Upper lobe of right lung (tissue), 1 donor: ENCODE measurements around the gene PABPN1L. TPM values are rescaled to one million over a fixed set of nuclear protein-coding genes. Genes with fewer than 3 reads are reported as not detected.
"Not testable (repeated sequence)": the region's sequence is repeated elsewhere in the genome, so short reads cannot be mapped to it uniquely, and the experiment has no call there.

ENCODE experiments used
- ATAC-seq: fragments of 200-7000 bp; cut with Tn5 transposase; one replicate; pipeline ENCODE4 v1.9.1; 2020; ENCODE audit warnings: mild to moderate bottlenecking, moderate library complexity
- DNase-seq: peaks from one replicate; pipeline ENCODE4 v3.0.0-alpha.2; 2020
- H3K27ac ChIP-seq: fragments of 200-600 bp; one replicate; pipeline ENCODE4 v1.8.0; 2022
- H3K27me3 ChIP-seq: fragments of 200-600 bp; one replicate; pipeline ENCODE4 v1.8.0; 2022; ENCODE audit warnings: mild to moderate bottlenecking
- H3K36me3 ChIP-seq: fragments of 200-600 bp; one replicate; pipeline ENCODE4 v1.8.0; 2022
- H3K4me1 ChIP-seq: fragments of 200-600 bp; one replicate; pipeline ENCODE4 v1.8.0; 2022
- H3K4me3 ChIP-seq: fragments of 200-600 bp; one replicate; pipeline ENCODE4 v1.8.0; 2022; ENCODE audit warnings: mild to moderate bottlenecking
- H3K9me3 ChIP-seq: fragments of 200-600 bp; one replicate; pipeline ENCODE4 v1.8.0; 2022
- CTCF ChIP-seq: fragments of 200-600 bp; IDR thresholded peaks from one replicate; pipeline ENCODE4 v1.8.0; 2022; ENCODE audit warnings: antibody characterized with exemption
- intact Hi-C: fragments of 100-400 bp; cut with DNase I; formaldehyde crosslinking; loops from one replicate; pipeline ENCODE4 v1.11.0; 2022
- total RNA-seq: library from RNA; stranded (reverse); fragmentation: NEBNext Ultra II Directional; extraction: Animal tissue kit (Norgen Biotek cat#: 25700); gene quantifications from one replicate; pipeline ENCODE4 v1.2.1, GENCODE V29; 2021
- donor health status: DM: no; HTN: yes; CAD: no; lungs with severe emphysema.

Gene PABPN1L
- total RNA-seq, 1 donor from 2014 or later: not detected

- H3K4me3 ChIP-seq: no peak overlapping the region
- no peaks in the 10 kb centered on the region for H3K9me3 ChIP-seq
- no peaks in the 10 kb centered on the region for H3K36me3 ChIP-seq
- no peak for TF ChIP-seq CTCF
- intact Hi-C loops: no loop called here
- no peak for DNase-seq
- no peaks in the 10 kb centered on the region for H3K27me3 ChIP-seq
- H3K27ac ChIP-seq: no peak overlapping the region
- no peak for ATAC-seq
- H3K4me1 ChIP-seq: no peaks in the 10 kb centered on the region
Observed at GRCh38 chr16:88894681-88895300, 28.3 kb upstream of the PABPN1L start.

GRCh38 chr16:88894266-88894665, 27.8 kb upstream of the PABPN1L start:
- H3K4me3 ChIP-seq, H3K36me3 ChIP-seq, intact Hi-C loops, H3K9me3 ChIP-seq, DNase-seq, H3K27me3 ChIP-seq, H3K4me1 ChIP-seq, H3K27ac ChIP-seq, ATAC-seq: not testable (repeated sequence)

GRCh38 chr16:88893127-88893968, 26.9 kb upstream of the PABPN1L start:
- ATAC-seq (no peak), DNase-seq (no peak)
- H3K27ac ChIP-seq: no peak overlapping the region
- no peaks in the 10 kb centered on the region for H3K9me3 ChIP-seq
- H3K36me3 ChIP-seq: no peaks in the 10 kb centered on the region
- no peaks in the 10 kb centered on the region for H3K4me1 ChIP-seq
- no peak overlapping the region for H3K4me3 ChIP-seq
- H3K27me3 ChIP-seq: no peaks in the 10 kb centered on the region
- TF ChIP-seq CTCF: no peak
- intact Hi-C loops: no loop called here

DNA sequence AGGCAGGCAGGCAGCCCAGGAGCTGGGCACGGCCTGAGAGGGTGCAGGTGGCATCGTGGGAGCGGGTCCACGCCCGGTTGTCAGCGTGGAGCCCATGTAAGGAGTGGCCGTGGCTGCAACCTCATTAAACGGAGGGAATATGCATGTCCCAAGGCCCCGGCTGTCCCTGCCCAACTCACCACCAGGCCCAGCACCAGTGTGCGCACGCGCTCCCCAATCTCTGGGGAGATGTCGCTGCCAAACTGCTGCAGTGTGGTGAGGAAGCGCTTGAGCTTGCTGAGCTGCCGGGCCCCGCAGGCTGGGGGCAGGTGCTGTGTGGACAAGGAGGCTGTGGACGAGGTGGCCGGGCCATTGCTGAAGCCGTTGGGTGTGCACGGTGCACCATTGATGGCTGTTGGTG, 25.6 kb upstream of the PABPN1L start:
- Histone ChIP-seq H3K4me3 (no peak overlapping the region), H3K27ac (no peak overlapping the region), H3K4me1 (no peaks in the 10 kb centered on the region), H3K27me3 (no peaks in the 10 kb centered on the region), H3K36me3 (no peaks in the 10 kb centered on the region), H3K9me3 (no peaks in the 10 kb centered on the region)
- intact Hi-C loops: no loop called here
- ATAC-seq: no peak
- DNase-seq: no peak
- no peak for TF ChIP-seq CTCF

- no peak for DNase-seq
- no peak overlapping the region for H3K27ac ChIP-seq
- H3K4me1 ChIP-seq: peaks cover 1% of the 10 kb centered on the region
- no peaks in the 10 kb centered on the region for H3K27me3 ChIP-seq
- no peak overlapping the region for H3K4me3 ChIP-seq
- ATAC-seq: no peak
- intact Hi-C loops: no loop called here
- no peaks in the 10 kb centered on the region for H3K36me3 ChIP-seq
- no peaks in the 10 kb centered on the region for H3K9me3 ChIP-seq
- no peak for TF ChIP-seq CTCF
Observed at GRCh38 chr16:88891083-88891482, 24.6 kb upstream of the PABPN1L start.

DNA sequence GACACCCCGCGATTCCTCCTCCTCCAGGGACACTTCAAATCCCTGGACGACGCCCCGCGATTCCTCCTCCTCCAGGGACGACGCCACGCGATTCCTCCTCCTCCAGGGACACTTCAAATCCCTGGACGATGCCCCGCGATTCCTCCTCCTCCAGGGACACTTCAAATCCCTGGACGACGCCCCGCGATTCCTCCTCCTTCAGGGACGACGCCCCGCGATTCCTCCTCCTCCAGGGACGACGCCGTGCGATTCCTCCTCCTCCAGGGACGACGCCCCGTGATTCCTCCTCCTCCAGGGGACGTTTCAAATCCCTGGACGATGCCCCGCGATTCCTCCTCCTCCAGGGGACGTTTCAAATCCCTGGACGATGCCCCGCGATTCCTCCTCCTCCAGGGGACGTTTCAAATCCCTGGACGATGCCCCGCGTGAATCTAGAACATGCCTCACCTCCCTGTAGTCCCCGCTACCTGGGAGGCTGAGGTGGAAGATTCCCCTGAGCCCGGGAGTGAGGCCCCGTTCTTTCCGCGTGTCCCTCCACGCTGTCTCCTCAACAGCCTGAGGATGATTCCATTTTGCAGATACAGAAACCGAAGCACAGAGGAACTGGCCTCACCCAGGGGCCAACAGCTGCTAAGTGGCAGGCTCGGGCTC, 23.4 kb upstream of the PABPN1L start:
- H3K9me3 ChIP-seq, H3K4me1 ChIP-seq, H3K4me3 ChIP-seq, intact Hi-C loops, H3K27ac ChIP-seq, H3K27me3 ChIP-seq, DNase-seq, ATAC-seq, H3K36me3 ChIP-seq: not testable (repeated sequence)
